ENCODE data around the gene SYNJ2BP.
A peak's percentile ranks its signal among the peaks of the same experiment; 100 is the strongest.
"Not testable (repeated sequence)": the region's sequence is repeated elsewhere in the genome, so short reads cannot be mapped to it uniquely, and the experiment has no call there.

SYNJ2BP gene, protein sequence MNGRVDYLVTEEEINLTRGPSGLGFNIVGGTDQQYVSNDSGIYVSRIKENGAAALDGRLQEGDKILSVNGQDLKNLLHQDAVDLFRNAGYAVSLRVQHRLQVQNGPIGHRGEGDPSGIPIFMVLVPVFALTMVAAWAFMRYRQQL

DNA sequence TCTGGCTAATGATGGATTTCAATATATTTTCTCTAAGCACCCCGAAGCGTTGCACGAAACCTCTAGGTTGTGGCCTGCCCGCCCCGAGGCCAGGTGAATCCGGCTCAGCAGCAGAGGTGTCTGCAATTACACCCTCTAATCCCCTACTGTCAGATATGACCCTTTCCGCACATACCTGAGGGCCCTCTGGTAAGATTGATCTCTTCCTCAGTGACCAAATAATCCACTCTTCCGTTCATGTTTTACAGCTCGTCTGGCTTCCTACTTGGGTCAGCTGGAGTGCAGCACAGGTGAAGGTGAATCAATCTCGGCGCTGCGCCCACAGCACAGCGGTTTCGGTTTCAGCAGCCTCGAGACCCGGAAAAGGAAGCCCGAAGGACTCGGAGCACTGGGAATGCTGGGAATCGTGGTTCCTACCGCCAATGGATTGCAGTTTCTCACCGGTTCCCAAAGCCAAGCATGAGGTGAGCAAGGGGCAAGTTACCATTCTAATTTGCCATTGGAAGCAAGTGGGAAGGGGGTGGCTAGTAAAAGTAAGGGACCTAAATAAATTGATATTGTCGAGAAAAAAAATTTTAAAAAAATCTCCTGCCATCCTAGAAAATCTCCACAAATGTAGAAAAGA is at the start of gene SYNJ2BP:
Gene SYNJ2BP (minus strand): TSS at position 366 of the 625 bp plus-strand sequence. CDS start 127 bp downstream, at position 239.
- peak; percentile 90 for DNase-seq

DNA sequence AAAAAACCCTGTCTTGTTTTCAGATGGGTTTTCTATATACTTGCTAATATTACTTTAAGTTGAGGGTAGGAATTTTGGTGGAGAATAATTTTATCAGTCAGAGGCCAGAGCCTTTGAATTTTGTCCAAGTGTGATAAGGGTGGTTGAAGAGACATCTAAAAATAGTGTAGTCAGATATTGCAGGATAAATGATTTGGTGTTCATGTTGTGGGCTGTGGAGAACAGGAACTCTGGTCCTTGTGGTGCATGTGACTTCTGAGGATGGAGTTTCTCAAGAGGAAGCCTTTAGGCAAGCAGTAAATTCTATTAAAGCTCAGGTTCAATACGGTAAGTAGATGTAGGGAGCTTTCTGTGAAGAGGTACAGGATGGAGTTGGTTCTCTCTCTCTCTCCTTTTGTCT is 37.8 kb upstream of the SYNJ2BP start:
- no peak for DNase-seq

- DNase-seq, result no peak
These were observed 35.0 kb upstream of the SYNJ2BP start, which contains the start of gene ADAM21 for GRCh38 chr14:70451874-70452273. TSS of gene ADAM21 (plus strand) at chr14:70452174. CDS start at chr14:70457500, 5,326 bp downstream.

DNA sequence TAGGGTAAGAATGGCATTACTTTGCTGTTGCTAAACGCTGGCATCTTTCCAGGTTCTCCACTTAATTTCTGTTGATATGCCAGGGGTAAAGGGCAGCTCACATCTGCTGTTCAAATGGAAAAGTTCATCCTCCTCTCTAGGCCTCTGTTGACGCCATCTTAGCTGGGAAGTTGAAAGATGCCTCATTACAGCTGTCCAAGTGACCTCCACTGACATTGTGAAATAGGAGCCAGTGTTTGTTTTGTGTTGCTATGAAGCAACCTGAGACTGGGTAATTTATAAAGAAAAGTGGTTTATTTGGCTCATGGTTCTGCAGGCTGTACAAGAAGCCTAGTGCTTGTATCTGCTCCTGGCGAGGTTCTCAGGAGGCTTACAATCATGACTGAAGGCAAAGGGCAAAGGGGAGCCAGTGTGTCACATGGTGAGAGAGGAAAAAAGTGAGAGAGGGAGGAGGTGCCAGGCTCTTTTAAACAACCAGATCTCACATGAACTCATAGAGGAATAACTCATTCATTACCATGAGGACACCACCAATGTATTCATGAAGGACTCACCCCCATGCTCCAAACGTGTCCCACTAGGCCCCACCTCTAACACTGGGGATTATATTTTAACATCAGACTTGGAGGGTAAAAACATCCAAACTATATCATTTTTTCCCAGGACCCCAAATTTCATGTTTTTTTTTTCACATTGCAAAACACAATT is 31.9 kb upstream of the SYNJ2BP start:
- no peak for DNase-seq

GRCh38 chr14:70442750-70443149 is 25.9 kb upstream of the SYNJ2BP start:
- no peak for DNase-seq

GRCh38 chr14:70441641-70442040 is 24.8 kb upstream of the SYNJ2BP start:
- DNase-seq, result no peak

DNA sequence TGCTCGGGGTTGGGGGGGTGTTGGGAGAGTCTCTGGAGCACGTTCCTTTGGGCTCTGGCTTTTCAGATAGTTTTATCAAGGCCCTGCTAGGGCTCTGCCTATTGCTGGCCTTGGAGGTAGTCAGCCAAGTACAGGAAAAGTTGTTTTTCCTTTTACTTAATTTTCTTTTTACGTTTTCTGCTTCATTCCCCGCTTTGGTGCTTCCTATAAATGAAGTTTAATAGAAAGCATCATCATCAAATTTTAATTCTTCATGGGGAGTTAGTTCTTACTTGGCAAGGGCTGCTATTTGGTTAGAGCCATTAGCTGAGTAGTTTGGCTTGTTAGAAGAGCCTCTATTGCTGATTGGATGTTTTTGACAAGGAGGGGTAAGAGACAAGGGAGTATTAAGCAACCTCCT is 20.0 kb upstream of the SYNJ2BP start:
- DNase-seq, result no peak

GRCh38 chr14:70426555-70426954 is 9.7 kb upstream of the SYNJ2BP start:
- DNase-seq, result not testable (repeated sequence)

DNA sequence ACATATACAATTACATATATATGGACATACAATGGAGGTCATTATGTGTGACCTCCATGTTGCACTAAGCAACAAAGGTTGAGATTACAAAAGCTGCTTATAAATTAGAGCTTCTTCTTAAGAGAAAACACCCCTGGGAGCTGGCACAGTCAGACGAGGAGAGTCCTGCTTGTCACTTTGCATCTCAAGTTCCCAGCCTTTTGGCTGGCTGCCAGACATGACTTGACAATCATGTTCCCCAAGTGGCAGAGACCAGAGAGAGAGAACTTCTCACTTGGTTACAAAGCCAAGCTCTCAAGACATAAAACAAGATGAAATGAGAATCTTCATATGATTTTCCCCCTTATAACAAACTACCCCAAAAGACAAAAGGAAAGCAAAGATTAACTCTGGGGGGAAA is 8.5 kb upstream of the SYNJ2BP start:
- no peak for DNase-seq

GRCh38 chr14:70422538-70422937 is 5.6 kb upstream of the SYNJ2BP start:
- no peak for DNase-seq

GRCh38 chr14:70419270-70419931 is 2.5 kb upstream of the SYNJ2BP start:
- not testable (repeated sequence) for DNase-seq

GRCh38 chr14:70416338-70416724 is 559 bp downstream of the SYNJ2BP start:
- no peak for DNase-seq

- no peak for DNase-seq
These were observed 1.1 kb downstream of the SYNJ2BP start for GRCh38 chr14:70415788-70416187.

- no peak for DNase-seq
These were observed 9.3 kb downstream of the SYNJ2BP start for GRCh38 chr14:70407621-70408020.

GRCh38 chr14:70406216-70406615 is 10.7 kb downstream of the SYNJ2BP start:
- not testable (repeated sequence) for DNase-seq

GRCh38 chr14:70403335-70403734 is 13.6 kb downstream of the SYNJ2BP start:
- not testable (repeated sequence) for DNase-seq

DNA sequence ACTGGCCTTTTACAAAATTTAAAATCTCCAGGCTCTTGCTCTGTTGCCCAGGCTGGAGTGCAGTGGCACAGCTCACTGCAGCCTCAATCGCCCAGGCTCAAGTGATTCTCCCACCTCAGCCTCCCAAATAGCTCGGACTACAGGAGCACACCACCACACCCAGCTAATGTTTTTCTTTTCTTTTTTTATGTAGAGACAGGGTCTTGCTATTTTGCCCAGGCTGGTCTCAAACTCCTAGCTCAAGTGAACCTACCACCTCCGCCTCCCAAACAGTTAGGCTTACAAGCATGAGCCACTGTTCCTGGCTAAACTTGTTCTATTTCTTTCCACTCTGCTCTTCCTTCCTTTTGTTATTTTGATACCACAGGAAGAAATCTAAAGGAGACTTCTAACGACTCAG is 15.2 kb downstream of the SYNJ2BP start:
- no peak for DNase-seq

- no peak for DNase-seq
These were observed 18.0 kb downstream of the SYNJ2BP start for GRCh38 chr14:70398706-70399431.

DNA sequence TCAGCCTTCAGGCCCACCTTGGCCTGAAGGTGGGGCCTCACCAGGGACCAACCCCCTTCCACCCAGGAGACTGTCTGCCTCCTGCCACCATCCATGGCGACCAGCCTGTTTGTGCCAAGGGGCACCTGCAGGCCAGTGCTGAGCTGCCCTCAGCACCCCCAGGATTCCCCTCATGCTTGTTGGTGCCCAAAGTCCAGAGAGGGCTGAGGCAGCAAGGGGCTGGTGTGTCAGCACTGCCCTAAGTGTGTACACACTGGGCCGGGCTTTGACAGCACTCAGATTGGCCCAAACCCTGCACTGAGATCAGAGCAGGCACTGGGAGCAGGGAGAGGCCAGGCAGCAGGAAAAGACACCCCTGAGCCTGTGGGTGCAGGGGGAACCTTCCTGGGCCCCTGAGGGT is 18.6 kb downstream of the SYNJ2BP start:
- DNase-seq, result no peak

DNA sequence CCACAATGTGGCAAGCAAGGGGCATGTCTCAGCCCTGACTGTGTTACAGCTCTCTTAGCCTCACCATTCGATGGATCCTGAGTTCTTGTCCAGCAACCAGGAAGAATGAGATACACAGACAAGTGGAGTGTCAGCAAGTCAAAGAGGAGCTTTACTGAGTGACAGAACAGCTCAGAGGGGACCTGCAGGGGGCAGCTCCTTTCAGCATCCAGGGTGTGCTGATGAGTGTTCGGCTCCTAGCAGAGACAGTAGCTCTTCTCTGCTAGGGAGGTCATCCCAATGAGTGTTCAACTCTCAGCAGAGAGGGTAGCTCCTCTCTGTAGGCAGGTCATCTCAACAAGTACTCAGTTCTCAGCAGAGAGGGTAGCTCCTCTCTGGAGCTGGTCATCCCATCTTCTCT is 19.1 kb downstream of the SYNJ2BP start:
- no peak for DNase-seq

DNA sequence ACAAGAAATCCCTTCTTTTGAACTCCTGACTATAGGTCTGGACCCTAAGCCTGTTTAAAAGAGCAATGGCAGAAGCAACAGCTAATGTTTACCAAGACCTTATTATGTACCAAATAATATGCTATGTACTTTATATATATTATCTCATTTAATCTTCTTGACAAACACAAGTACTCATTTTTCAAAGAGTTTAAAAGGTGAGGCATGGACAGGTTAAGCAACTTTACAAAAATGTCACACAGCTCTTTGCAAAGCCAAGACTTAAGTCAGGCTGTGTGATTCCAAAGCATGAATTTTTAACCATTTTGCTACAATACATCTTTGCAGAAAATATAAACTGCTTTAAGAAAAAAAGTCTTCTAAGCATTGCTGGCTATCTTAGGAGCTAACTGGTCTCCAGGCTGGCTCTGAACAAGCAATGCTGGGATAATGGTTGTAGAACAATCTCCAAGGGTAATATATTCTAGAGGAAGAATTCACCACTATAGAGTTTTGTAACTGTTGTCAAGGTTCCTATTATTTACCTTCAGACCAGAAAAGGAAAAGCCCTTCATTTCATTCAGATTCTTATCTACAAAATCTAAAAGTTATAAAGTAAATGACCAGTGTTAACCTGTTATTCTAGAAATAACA is 22.1 kb downstream of the SYNJ2BP start:
- no peak for DNase-seq

DNA sequence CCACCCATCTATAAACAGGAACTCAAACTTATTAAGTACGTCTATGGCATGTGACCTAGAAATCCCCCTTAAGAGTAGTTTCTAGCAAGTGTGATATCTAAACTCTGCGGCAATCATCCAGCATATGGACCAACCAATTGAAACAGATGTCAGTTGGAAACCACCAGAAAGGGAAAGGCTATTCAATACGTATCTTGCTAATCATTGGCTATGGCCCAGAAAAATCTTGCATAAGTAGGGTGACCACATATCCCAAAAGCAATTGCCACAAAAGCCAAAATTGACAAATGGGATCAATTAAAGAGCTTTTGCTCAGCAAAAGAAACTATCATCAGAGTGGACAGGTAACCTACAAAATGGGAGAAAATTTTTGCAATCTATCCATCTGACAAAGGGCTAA is 24.2 kb downstream of the SYNJ2BP start:
- DNase-seq, result no peak

Measured in islet precursor cell (in vitro differentiated cells).